Parathyroid adenoma (tissue), 2 donors: Measurements from ENCODE around the gene KAT5.
"Not testable (repeated sequence)": the region's sequence is repeated elsewhere in the genome, so short reads cannot be mapped to it uniquely, and the experiment has no call there.

Experiments
- H2AFZ ChIP-seq: fragments of 300-600 bp; sonication (generic); one replicate; pipeline ENCODE4 v1.7.0; 2017; ENCODE audit warnings: antibody characterized with exemption, mild to moderate bottlenecking
- H3K27ac ChIP-seq: fragments of 300-600 bp; sonication (generic); one replicate; pipeline ENCODE4 v1.7.0; 2017
- H3K27me3 ChIP-seq: fragments of 300-600 bp; sonication (generic); one replicate; pipeline ENCODE4 v1.7.0; 2017; ENCODE audit warnings: low read length; ENCODE audit not compliant: control insufficient read depth, insufficient read depth
- H3K36me3 ChIP-seq: fragments of 300-600 bp; sonication (generic); one replicate; pipeline ENCODE4 v1.7.0; 2017; ENCODE audit warnings: low read length; ENCODE audit not compliant: control insufficient read depth, insufficient read depth
- H3K4me1 ChIP-seq: fragments of 300-600 bp; sonication (generic); one replicate; pipeline ENCODE4 v1.7.0; 2017; ENCODE audit warnings: control low read depth
- H3K4me2 ChIP-seq: fragments of 300-600 bp; sonication (generic); one replicate; pipeline ENCODE4 v1.7.0; 2017; ENCODE audit warnings: low read length
- H3K4me3 ChIP-seq: fragments of 300-600 bp; sonication (generic); one replicate; pipeline ENCODE4 v1.7.0; 2017; ENCODE audit warnings: low read depth, low read length
- H3K79me2 ChIP-seq: fragments of 300-600 bp; sonication (generic); one replicate; pipeline ENCODE4 v1.7.0; 2017; ENCODE audit warnings: control low read depth
- H3K9ac ChIP-seq: fragments of 300-600 bp; sonication (generic); one replicate; pipeline ENCODE4 v1.7.0; 2017; ENCODE audit warnings: mild to moderate bottlenecking
- H3K9me3 ChIP-seq: fragments of 300-600 bp; sonication (generic); one replicate; pipeline ENCODE4 v1.7.0; 2017; ENCODE audit warnings: low read length; ENCODE audit not compliant: control insufficient read depth
- TF ChIP-seq, protein P1 (sequence below): fragments of 300-600 bp; sonication (generic); IDR thresholded peaks from one replicate; pipeline ENCODE4 v1.7.0; 2017; ENCODE audit warnings: antibody characterized with exemption, mild to moderate bottlenecking
- donor health status: primary hyperparathyroidism.

KAT5 gene

DNA sequence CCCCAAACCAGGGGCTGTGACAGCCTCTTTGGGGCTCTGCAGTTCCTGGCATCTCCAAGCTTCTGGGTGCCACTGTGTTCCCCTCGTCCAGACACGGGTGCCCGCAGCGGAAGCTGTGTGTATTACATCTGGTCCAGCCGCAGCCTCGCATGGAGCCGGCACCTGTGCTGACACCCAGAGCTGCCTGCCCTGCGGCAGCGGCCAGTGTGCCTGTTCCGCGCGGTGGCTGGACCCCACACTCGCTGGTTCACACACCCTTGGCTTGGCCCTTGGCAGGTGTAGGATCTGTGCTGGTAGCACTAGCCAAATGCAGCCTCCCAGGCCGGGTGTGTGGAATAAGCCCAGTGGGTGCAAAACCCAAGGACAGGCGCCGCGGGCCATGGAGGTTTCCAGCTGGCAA lies 33.0 kb downstream of the KAT5 start:
- no peak overlapping the region for H3K4me3 ChIP-seq
- no peaks in the 10 kb centered on the region for H3K27me3 ChIP-seq
- TF ChIP-seq, protein P1, sequence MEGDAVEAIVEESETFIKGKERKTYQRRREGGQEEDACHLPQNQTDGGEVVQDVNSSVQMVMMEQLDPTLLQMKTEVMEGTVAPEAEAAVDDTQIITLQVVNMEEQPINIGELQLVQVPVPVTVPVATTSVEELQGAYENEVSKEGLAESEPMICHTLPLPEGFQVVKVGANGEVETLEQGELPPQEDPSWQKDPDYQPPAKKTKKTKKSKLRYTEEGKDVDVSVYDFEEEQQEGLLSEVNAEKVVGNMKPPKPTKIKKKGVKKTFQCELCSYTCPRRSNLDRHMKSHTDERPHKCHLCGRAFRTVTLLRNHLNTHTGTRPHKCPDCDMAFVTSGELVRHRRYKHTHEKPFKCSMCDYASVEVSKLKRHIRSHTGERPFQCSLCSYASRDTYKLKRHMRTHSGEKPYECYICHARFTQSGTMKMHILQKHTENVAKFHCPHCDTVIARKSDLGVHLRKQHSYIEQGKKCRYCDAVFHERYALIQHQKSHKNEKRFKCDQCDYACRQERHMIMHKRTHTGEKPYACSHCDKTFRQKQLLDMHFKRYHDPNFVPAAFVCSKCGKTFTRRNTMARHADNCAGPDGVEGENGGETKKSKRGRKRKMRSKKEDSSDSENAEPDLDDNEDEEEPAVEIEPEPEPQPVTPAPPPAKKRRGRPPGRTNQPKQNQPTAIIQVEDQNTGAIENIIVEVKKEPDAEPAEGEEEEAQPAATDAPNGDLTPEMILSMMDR = no peak
- H3K36me3 ChIP-seq = no peaks in the 10 kb centered on the region
- no peaks in the 10 kb centered on the region for H3K9me3 ChIP-seq
- H2AFZ ChIP-seq = no peak overlapping the region
- no peak overlapping the region for H3K4me2 ChIP-seq
- H3K4me1 ChIP-seq = peaks cover 7% of the 10 kb centered on the region
- no peaks in the 10 kb centered on the region for H3K79me2 ChIP-seq
- no peak overlapping the region for H3K27ac ChIP-seq
- no peak overlapping the region for H3K9ac ChIP-seq

DNA sequence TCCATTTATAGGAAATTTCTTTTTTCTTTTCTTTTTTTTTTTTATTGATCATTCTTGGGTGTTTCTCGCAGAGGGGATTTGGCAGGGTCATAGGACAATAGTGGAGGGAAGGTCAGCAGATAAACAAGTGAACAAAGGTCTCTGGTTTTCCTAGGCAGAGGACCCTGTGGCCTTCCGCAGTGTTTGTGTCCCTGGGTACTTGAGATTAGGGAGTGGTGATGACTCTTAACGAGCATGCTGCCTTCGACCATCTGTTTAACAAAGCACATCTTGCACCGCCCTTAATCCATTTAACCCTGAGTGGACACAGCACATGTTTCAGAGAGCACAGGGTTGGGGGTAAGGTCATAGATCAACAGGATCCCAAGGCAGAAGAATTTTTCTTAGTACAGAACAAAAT lies 50.1 kb downstream of the KAT5 start:
- H2AFZ ChIP-seq, H3K79me2 ChIP-seq, H3K4me3 ChIP-seq, H3K27ac ChIP-seq, H3K36me3 ChIP-seq, H3K4me2 ChIP-seq, H3K9me3 ChIP-seq, H3K27me3 ChIP-seq, H3K4me1 ChIP-seq, H3K9ac ChIP-seq: not testable (repeated sequence)

DNA sequence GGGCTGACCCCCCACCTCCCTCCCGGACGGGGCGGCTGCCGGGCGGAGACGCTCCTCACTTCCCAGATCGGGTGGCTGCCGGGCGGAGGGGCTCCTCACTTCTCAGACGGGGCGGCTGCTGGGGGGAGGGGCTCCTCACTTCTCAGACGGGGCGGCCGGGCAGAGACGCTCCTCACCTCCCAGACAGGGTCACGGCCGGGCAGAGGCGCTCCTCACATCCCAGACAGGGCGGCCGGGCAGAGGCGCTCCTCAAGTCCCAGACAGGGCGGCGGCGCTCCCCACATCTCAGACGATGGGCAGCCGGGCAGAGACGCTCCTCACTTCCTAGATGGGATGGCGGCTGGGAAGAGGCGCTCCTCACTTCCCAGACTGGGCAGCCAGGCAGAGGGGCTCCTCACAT lies 50.8 kb downstream of the KAT5 start:
- H3K9me3 ChIP-seq, H3K36me3 ChIP-seq, H3K79me2 ChIP-seq, H3K27me3 ChIP-seq, H2AFZ ChIP-seq, H3K9ac ChIP-seq, H3K27ac ChIP-seq, H3K4me3 ChIP-seq, H3K4me1 ChIP-seq, H3K4me2 ChIP-seq: not testable (repeated sequence)

DNA sequence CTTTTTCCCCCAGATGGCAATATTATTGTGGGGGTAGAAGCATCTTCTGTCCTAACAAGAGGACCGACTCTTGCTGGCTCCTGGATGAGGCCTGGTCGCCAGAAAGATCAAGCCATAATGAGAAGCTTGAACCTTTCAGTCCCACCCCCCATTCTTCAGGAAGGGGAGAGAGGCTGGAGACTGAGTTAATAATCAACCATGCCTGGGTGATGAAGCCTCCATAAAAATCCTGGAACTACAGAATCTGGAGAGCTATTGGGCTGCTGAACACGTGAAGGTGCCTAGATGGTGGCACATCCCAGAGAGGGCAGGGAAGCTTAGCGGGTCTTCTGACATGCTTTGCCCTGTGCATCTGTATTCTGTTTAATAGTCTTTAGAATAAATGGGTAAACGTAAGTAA lies 52.4 kb downstream of the KAT5 start:
- Histone ChIP-seq H3K27ac (no peak overlapping the region), H3K36me3 (no peaks in the 10 kb centered on the region), H3K4me2 (no peak overlapping the region), H3K9me3 (no peaks in the 10 kb centered on the region), H3K4me1 (no peaks in the 10 kb centered on the region), H3K9ac (no peak overlapping the region), H3K27me3 (no peaks in the 10 kb centered on the region), H3K4me3 (no peak overlapping the region), H2AFZ (no peak overlapping the region), H3K79me2 (no peaks in the 10 kb centered on the region)
- TF ChIP-seq, protein P1 = no peak

DNA sequence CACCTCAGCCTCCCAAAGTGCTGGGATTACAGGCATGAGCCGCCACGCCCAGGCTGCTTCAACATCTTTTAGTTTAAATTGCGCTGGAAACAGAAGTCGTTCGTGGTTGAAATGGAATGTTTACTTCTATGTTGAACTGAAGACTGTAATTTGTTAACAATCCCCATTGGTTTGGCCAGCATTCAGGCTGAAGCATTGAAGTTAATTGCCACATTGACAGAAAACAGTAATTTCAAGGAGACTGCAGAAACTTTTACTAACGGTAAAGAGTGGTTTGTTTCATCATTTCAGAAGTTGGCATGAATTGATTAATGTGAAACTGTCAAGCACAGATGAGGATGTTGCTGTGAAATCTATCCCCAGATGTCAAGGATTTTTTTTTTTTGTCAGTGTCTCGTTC lies 54.5 kb downstream of the KAT5 start:
- H2AFZ ChIP-seq = no peak overlapping the region

DNA sequence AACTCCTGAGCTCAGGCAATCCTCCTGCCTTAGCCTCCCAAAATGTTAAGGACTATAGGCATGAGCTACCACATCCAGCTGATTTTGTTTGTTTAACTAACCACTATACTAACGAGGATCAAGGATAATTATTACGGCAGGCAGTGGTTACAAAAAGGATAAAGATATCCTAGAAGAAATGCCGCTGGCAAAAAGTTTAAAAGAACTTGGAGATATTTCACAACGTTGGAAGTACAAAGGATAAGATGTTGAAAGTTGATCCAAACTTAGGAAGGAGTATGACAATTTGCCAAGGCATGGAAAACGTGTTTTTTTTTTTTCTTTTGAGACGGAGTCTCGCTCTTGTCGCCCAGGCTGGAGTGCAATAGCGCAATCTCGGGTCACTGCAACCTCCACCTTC lies 55.4 kb downstream of the KAT5 start:
- no peaks in the 10 kb centered on the region for H3K36me3 ChIP-seq
- H3K9me3 ChIP-seq = no peaks in the 10 kb centered on the region
- no peak overlapping the region for H2AFZ ChIP-seq
- no peak overlapping the region for H3K4me2 ChIP-seq
- no peak overlapping the region for H3K27ac ChIP-seq
- no peak overlapping the region for H3K9ac ChIP-seq
- H3K27me3 ChIP-seq = no peaks in the 10 kb centered on the region
- no peaks in the 10 kb centered on the region for H3K4me1 ChIP-seq
- H3K4me3 ChIP-seq = no peak overlapping the region
- no peaks in the 10 kb centered on the region for H3K79me2 ChIP-seq
- TF ChIP-seq, protein P1 = no peak

More for the DNA sequence above, 54.5 kb downstream of the KAT5 start:
- H3K27me3 ChIP-seq = no peaks in the 10 kb centered on the region
- no peaks in the 10 kb centered on the region for H3K9me3 ChIP-seq
- H3K79me2 ChIP-seq = no peaks in the 10 kb centered on the region
- H3K36me3 ChIP-seq = no peaks in the 10 kb centered on the region
- H3K4me2 ChIP-seq = no peak overlapping the region
- H3K4me1 ChIP-seq = no peaks in the 10 kb centered on the region
- TF ChIP-seq, protein P1 = no peak
- H3K27ac ChIP-seq = no peak overlapping the region
- no peak overlapping the region for H3K9ac ChIP-seq
- no peak overlapping the region for H3K4me3 ChIP-seq

DNA sequence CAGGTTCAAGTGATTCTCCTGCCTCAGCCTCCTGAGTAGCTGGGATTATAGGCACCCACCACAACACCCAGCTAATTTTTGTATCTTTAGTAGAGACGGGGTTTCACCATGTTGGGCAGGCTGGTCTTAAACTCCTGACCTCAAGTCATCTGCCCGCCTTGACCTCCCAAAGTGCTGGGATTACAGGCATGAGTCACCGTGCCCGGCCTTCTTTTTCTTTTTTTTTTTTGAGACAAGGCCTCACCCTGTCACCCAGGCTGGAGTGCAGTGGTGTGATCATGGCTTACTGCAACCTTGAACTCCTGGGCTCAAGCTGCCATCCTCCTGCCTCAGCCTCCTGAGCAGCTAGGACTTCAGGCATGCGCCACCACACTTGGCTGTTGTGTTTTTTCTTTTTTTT lies 55.8 kb downstream of the KAT5 start:
- not testable (repeated sequence) for H3K27me3 ChIP-seq, H3K9ac ChIP-seq, H3K9me3 ChIP-seq, H3K4me1 ChIP-seq, H3K4me2 ChIP-seq, H3K79me2 ChIP-seq, H3K36me3 ChIP-seq, H2AFZ ChIP-seq, H3K27ac ChIP-seq, H3K4me3 ChIP-seq
